HEK293 (cell line): ENCODE results near the gene HSPE1.
"Not testable (repeated sequence)": the region's sequence is repeated elsewhere in the genome, so short reads cannot be mapped to it uniquely, and the experiment has no call there.

Experiments used
- CTCF ChIA-PET: fragments of 350-600 bp; formaldehyde crosslinking; extraction: SDS; loops from one replicate; lab custom pipeline; 2021; ENCODE audit warnings: antibody characterized with exemption; lab: Yijun Ruan, JAX
- POLR2A ChIA-PET: fragments of 300-600 bp; formaldehyde crosslinking; extraction: SDS; loops from one replicate; lab custom pipeline; 2020; ENCODE audit warnings: antibody characterized with exemption, inconsistent platforms; lab: Yijun Ruan, JAX
- H3K27ac ChIP-seq: fragments of 200-500 bp; sonication (Bioruptor generic); 2 replicates; pipeline ENCODE4 v1.5.1; 2014; ENCODE audit warnings: low read depth, low read length, control low read depth, inconsistent platforms; ENCODE audit errors: extremely low read depth
- H3K36me3 ChIP-seq, 2 experiments: fragments of 200-500 bp in 1 of 2; sonication (Bioruptor generic) in 1 of 2; 1 replicate in 1 of 2; 2 replicates in 1 of 2; pipeline ENCODE4 v1.5.1; 2014 to 2017; ENCODE audit warnings: inconsistent platforms in 2 of 2, low read length in 2 of 2; ENCODE audit not compliant: control insufficient read depth in 2 of 2, insufficient read depth in 1 of 2
- H3K4me1 ChIP-seq: fragments of 200-500 bp; sonication (Bioruptor generic); 2 replicates; pipeline ENCODE4 v1.5.1; 2014; ENCODE audit warnings: mild to moderate bottlenecking, low read length, inconsistent platforms; ENCODE audit not compliant: control insufficient read depth, insufficient read depth
- H3K4me3 ChIP-seq: 2 replicates; pipeline ENCODE4 v1.5.1; 2011; ENCODE audit warnings: low read depth, mild to moderate bottlenecking, control low read depth, low read length, moderate library complexity
- H3K9me3 ChIP-seq: fragments of 200-500 bp; sonication (Bioruptor generic); 2 replicates; pipeline ENCODE4 v1.5.1; 2014; ENCODE audit warnings: low read depth, low read length, inconsistent platforms; ENCODE audit not compliant: control insufficient read depth, insufficient read depth
- ATF2 ChIP-seq: fragments of 450-650 bp; formaldehyde crosslinking; IDR thresholded peaks from 2 replicates; pipeline ENCODE4 v1.5.1; 2016; ENCODE audit warnings: missing biosample characterization, missing genetic modification characterization, low read depth
- KLF1 ChIP-seq: fragments of 450-650 bp; formaldehyde crosslinking; IDR thresholded peaks from 2 replicates; pipeline ENCODE4 v1.5.1; 2016; ENCODE audit warnings: missing biosample characterization, missing genetic modification characterization
- KLF9 ChIP-seq: fragments of 450-650 bp; formaldehyde crosslinking; IDR thresholded peaks from 2 replicates; pipeline ENCODE4 v1.5.1; 2016; ENCODE audit warnings: missing biosample characterization, missing genetic modification characterization, low read depth
- PRDM1 ChIP-seq: fragments of 450-650 bp; formaldehyde crosslinking; IDR thresholded peaks from 2 replicates; pipeline ENCODE4; 2016; ENCODE audit warnings: missing biosample characterization, missing genetic modification characterization
- SCRT1 ChIP-seq: fragments of 450-650 bp; formaldehyde crosslinking; IDR thresholded peaks from 2 replicates; pipeline ENCODE4 v1.5.1; 2016; ENCODE audit warnings: missing biosample characterization, missing genetic modification characterization, borderline replicate concordance
- SP2 ChIP-seq: fragments of 450-650 bp; formaldehyde crosslinking; IDR thresholded peaks from 2 replicates; pipeline ENCODE4 v1.5.1; 2016; ENCODE audit warnings: missing biosample characterization, missing genetic modification characterization
- YY1 ChIP-seq: fragments of 450-650 bp; formaldehyde crosslinking; IDR thresholded peaks from 2 replicates; pipeline ENCODE4 v1.5.1; 2018; ENCODE audit warnings: missing biosample characterization, missing genetic modification characterization
- ZBTB44 ChIP-seq: fragments of 450-650 bp; IDR thresholded peaks from 2 replicates; pipeline ENCODE4 v1.5.1; 2018; ENCODE audit warnings: missing biosample characterization, mild to moderate bottlenecking, missing genetic modification characterization
- ZBTB48 ChIP-seq: fragments of 450-650 bp; formaldehyde crosslinking; IDR thresholded peaks from 2 replicates; pipeline ENCODE4 v1.5.1; 2016; ENCODE audit warnings: missing biosample characterization, missing genetic modification characterization
- ZIC2 ChIP-seq: fragments of 450-650 bp; formaldehyde crosslinking; IDR thresholded peaks from 2 replicates; pipeline ENCODE4 v1.5.1; 2016; ENCODE audit warnings: missing biosample characterization, missing genetic modification characterization
- ZNF10 ChIP-seq: fragments of 450-650 bp; formaldehyde crosslinking; IDR thresholded peaks from 2 replicates; pipeline ENCODE4 v1.5.1; 2017; ENCODE audit warnings: missing biosample characterization, missing genetic modification characterization
- ZNF114 ChIP-seq: fragments of 450-650 bp; formaldehyde crosslinking; IDR thresholded peaks from 2 replicates; pipeline ENCODE4 v1.5.0; 2017; ENCODE audit warnings: missing biosample characterization, missing genetic modification characterization
- ZNF138 ChIP-seq: fragments of 450-650 bp; formaldehyde crosslinking; IDR thresholded peaks from 2 replicates; pipeline ENCODE4 v1.5.1; 2016; ENCODE audit warnings: missing biosample characterization, missing genetic modification characterization, borderline replicate concordance
- ZNF157 ChIP-seq: fragments of 450-650 bp; formaldehyde crosslinking; IDR thresholded peaks from 2 replicates; pipeline ENCODE4 v1.5.1; 2016; ENCODE audit warnings: missing biosample characterization, missing genetic modification characterization
- ZNF335 ChIP-seq: fragments of 450-650 bp; formaldehyde crosslinking; conservative IDR thresholded peaks from 2 replicates; pipeline ENCODE4 v1.5.1; 2016; ENCODE audit warnings: missing biosample characterization, missing genetic modification characterization
- ZNF398 ChIP-seq: fragments of 450-650 bp; formaldehyde crosslinking; IDR thresholded peaks from 2 replicates; pipeline ENCODE4 v1.5.1; 2017; ENCODE audit warnings: missing biosample characterization, missing genetic modification characterization
- ZNF501 ChIP-seq: fragments of 450-650 bp; formaldehyde crosslinking; IDR thresholded peaks from 2 replicates; pipeline ENCODE4 v1.5.1; 2016; ENCODE audit warnings: missing biosample characterization, missing genetic modification characterization
- ZNF530 ChIP-seq: fragments of 450-650 bp; formaldehyde crosslinking; IDR thresholded peaks from 2 replicates; pipeline ENCODE4 v1.5.1; 2016; ENCODE audit warnings: low read depth, missing biosample characterization, missing genetic modification characterization
- ZNF549 ChIP-seq: fragments of 450-650 bp; IDR thresholded peaks from 2 replicates; pipeline ENCODE4 v1.5.1; 2018; ENCODE audit warnings: missing biosample characterization, missing genetic modification characterization, mild to moderate bottlenecking, inconsistent platforms, moderate library complexity
- ZNF555 ChIP-seq: fragments of 450-650 bp; formaldehyde crosslinking; conservative IDR thresholded peaks from 2 replicates; pipeline ENCODE4 v1.5.1; 2017; ENCODE audit warnings: missing biosample characterization, mild to moderate bottlenecking, missing genetic modification characterization, inconsistent platforms
- ZNF560 ChIP-seq: fragments of 450-650 bp; formaldehyde crosslinking; IDR thresholded peaks from 2 replicates; pipeline ENCODE4 v1.5.1; 2017; ENCODE audit warnings: missing biosample characterization, missing genetic modification characterization, borderline replicate concordance
- ZNF561 ChIP-seq: fragments of 450-650 bp; IDR thresholded peaks from 2 replicates; pipeline ENCODE4 v1.5.1; 2018; ENCODE audit warnings: missing biosample characterization, missing genetic modification characterization, borderline replicate concordance
- ZNF571 ChIP-seq: fragments of 450-650 bp; formaldehyde crosslinking; IDR thresholded peaks from 2 replicates; pipeline ENCODE4 v1.5.0; 2017; ENCODE audit warnings: missing biosample characterization, missing genetic modification characterization
- ZNF600 ChIP-seq: fragments of 450-650 bp; formaldehyde crosslinking; IDR thresholded peaks from 2 replicates; pipeline ENCODE4 v1.5.1; 2016; ENCODE audit warnings: missing biosample characterization, missing genetic modification characterization
- ZNF660 ChIP-seq: fragments of 450-650 bp; IDR thresholded peaks from 2 replicates; pipeline ENCODE4 v1.5.1; 2018; ENCODE audit warnings: missing biosample characterization, mild to moderate bottlenecking, missing genetic modification characterization
- ZNF76 ChIP-seq: fragments of 450-650 bp; formaldehyde crosslinking; IDR thresholded peaks from 2 replicates; pipeline ENCODE4; 2016; ENCODE audit warnings: low read depth, missing biosample characterization, missing genetic modification characterization, borderline replicate concordance
- ZNF792 ChIP-seq: fragments of 450-650 bp; formaldehyde crosslinking; IDR thresholded peaks from 2 replicates; pipeline ENCODE4 v1.5.1; 2016; ENCODE audit warnings: missing biosample characterization, missing genetic modification characterization
- ZSCAN23 ChIP-seq: fragments of 450-650 bp; formaldehyde crosslinking; IDR thresholded peaks from 2 replicates; pipeline ENCODE4 v1.5.1; 2016; ENCODE audit warnings: missing biosample characterization, missing genetic modification characterization

Gene HSPE1

GRCh38 chr2:197450465-197450864 lies 49.7 kb upstream of the HSPE1 start:
- ChIA-PET POLR2A (interaction anchor here (0.5 to 1.8 kb wide), 2 partner anchors 49 to 856 kb away, joined by 3 read pairs; partner anchors contain the start of genes HSPD1 and HSPE1), CTCF (interaction anchor here (0.7 kb wide), 1 partner anchor 13 kb away, joined by 4 read pairs; no protein-coding TSS in a partner anchor)
- no peaks in the 10 kb centered on the region for H3K9me3 ChIP-seq
- TF ChIP-seq ZNF76 (tag by site-specific recombination) (no peak), YY1 (no peak), ZNF138 (tag by site-specific recombination) (no peak), ZNF398 (tag by site-specific recombination) (no peak), ZNF114 (tag by site-specific recombination) (no peak), ZNF792 (tag by site-specific recombination) (no peak), SCRT1 (tag by site-specific recombination) (no peak), ZBTB44 (no peak), ZNF571 (tag by site-specific recombination) (no peak), ZSCAN23 (tag by site-specific recombination) (no peak)
- no peaks in the 10 kb centered on the region for H3K4me1 ChIP-seq
- no peak overlapping the region for H3K27ac ChIP-seq
- H3K4me3 ChIP-seq, result no peak overlapping the region
- H3K36me3 ChIP-seq, result no peaks in the 10 kb centered on the region

GRCh38 chr2:197450935-197451358 lies 49.2 kb upstream of the HSPE1 start:
- H3K27ac ChIP-seq, H3K36me3 ChIP-seq, H3K4me3 ChIP-seq, H3K9me3 ChIP-seq, H3K4me1 ChIP-seq, CTCF ChIA-PET: not testable (repeated sequence)
- POLR2A ChIA-PET, result interaction anchor here (0.5 to 3.1 kb wide), 4 partner anchors 16 to 856 kb away, joined by 3 to 69 read pairs (median 8); partner anchors contain the start of genes HSPD1, HSPE1, MOB4 and SF3B1
- 0 out of 2 replicates have a peak, but pooled peaks have one; percentile 11 for TF ChIP-seq SP2

- Histone ChIP-seq H3K9me3 (no peaks in the 10 kb centered on the region), H3K4me3 (peak overlapping the region; percentile 55), H3K36me3 (no peaks in the 10 kb centered on the region), H3K27ac (peak overlapping the region; percentile 19; the same call in 1 of the 2 replicates), H3K4me1 (no peaks in the 10 kb centered on the region)
- POLR2A ChIA-PET, result interaction anchor here (0.7 to 3.1 kb wide), 15 partner anchors 9 to 253 kb away, joined by 3 to 69 read pairs (median 5); partner anchors contain the start of genes HSPD1, HSPE1, MARS2 and MOB4
- CTCF ChIA-PET, result interaction anchor here (0.6 to 0.8 kb wide), 2 partner anchors 11 to 25 kb away, joined by 3 to 4 read pairs; no protein-coding TSS in a partner anchor
- no peak for TF ChIP-seq ATF2 (tag by site-specific recombination)
- TF ChIP-seq KLF1 (tag by site-specific recombination), result no peak
- TF ChIP-seq ZNF549 (tag by site-specific recombination), result no peak
- 0 out of 2 replicates have a peak, but pooled peaks have one; percentile 25 for TF ChIP-seq ZNF660 (tag by site-specific recombination)
- no peak for TF ChIP-seq ZNF530 (tag by site-specific recombination)
- TF ChIP-seq PRDM1 (tag by site-specific recombination), result no peak
- peak; percentile 51; the same call in 1 of the 2 replicates for TF ChIP-seq ZNF561 (tag by site-specific recombination)
- no peak for TF ChIP-seq ZNF560 (tag by site-specific recombination)
- no peak for TF ChIP-seq KLF9 (tag by site-specific recombination)
- peak; percentile 26; the same call in 1 of the 2 replicates for TF ChIP-seq ZIC2
- peak; percentile 25; the same call in 1 of the 2 replicates for TF ChIP-seq ZNF10
- no peak for TF ChIP-seq ZNF555 (tag by site-specific recombination)
- peak; percentile 26; the same call in 1 of the 2 replicates for TF ChIP-seq ZBTB48 (tag by site-specific recombination)
- no peak for TF ChIP-seq ZNF157 (tag by site-specific recombination)
- peak; percentile 14; the same call in 1 of the 2 replicates for TF ChIP-seq ZNF600 (tag by site-specific recombination)
- 0 out of 2 replicates have a peak, but pooled peaks have one; percentile 21 for TF ChIP-seq ZNF501 (tag by site-specific recombination)
- TF ChIP-seq ZNF335 (tag by site-specific recombination), result peak; percentile 86
Observed at GRCh38 chr2:197452754-197453122, 47.4 kb upstream of the HSPE1 start.
